Measurements from ENCODE around the gene DNM1. TPM values are rescaled to one million over a fixed set of nuclear protein-coding genes. Genes with fewer than 3 reads are reported as not detected.

DNM1 gene
- total RNA-seq, 1 donor from 2014 or later, result 1.5 TPM

DNA sequence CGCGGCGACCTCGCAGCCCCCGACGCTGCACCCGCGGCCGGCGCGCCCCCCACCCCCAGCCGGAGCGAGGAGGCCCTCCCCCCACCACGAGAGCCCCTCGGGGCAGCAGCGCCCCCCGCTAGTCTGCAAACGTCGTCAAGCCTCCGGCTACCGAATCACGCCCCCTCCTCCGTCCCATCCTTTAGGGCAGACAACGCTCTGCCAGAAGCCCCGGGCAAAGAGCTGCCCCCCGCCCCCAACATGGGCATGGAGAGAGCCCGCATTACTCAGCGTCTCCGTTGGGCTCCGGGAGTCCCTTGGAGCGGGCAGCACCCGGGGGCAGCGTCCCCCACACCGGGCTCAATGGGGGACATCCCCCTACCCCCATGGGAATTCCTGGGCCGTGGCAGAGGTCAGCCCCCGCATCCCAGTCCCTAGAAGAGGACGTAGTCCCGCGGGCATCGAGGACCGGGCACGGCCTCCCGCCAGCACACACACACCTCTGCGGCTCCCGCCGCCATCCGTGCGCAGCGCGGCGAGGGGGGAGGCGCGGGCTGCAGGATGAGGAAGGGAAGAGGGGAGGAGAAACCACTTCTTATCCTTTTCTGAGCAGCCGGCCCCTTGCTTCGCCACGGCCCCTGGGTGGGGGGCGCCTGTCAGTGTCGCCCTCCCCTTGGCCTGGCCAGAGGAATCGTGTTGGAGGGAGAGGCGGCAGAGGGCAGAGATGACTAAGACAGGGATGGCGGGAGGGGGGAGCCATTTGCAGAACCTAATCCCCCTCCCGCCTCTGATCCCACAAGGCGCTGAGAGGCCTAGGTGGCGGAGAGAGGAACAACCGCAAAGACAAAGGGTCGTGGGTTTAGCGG is 750 bp downstream of the DNM1 start:
- Mint-ChIP-seq H3K27ac (no peak overlapping the region), H3K4me1 (peaks cover 16% of the 10 kb centered on the region), H3K36me3 (ENCODE audit: low read depth) (no peaks in the 10 kb centered on the region), H3K4me3 (peak overlapping the region; percentile 70), H3K27me3 (peaks cover 32% of the 10 kb centered on the region), H3K9me3 (no peaks in the 10 kb centered on the region)
- intact Hi-C loops (cut with micrococcal nuclease), result loop anchor here (1.0 to 5.0 kb wide), 4 partner anchors 13 to 138 kb away; partner anchors contain the start of genes CIZ1, PTGES2 and SLC27A4
- peak; percentile 76 for DNase-seq

DNA sequence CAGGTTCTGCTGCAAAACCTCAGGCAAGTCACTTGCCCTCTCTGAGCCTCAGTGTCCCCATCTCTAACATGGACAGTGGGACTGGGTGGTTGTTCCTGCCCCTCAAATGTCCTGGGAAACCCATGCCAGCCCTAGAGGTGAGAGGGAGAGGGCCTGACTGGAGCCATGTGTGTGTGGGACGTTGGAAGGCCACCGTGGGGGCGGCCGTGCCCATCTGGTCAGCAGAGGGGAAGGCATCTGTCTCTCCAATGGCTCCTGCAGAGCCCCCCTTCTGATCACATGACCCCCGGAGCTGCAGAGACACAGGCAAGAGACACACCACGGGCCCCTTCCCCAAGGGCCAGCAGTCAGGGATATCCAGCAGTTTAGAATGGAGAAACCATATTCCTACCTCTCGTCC is 1.7 kb downstream of the DNM1 start:
- H3K4me3 Mint-ChIP-seq, result peak overlapping the region; percentile 8
- no peak for DNase-seq
- no peaks in the 10 kb centered on the region for H3K36me3 Mint-ChIP-seq (ENCODE audit: low read depth)
- H3K27me3 Mint-ChIP-seq, result peaks cover 32% of the 10 kb centered on the region
- H3K27ac Mint-ChIP-seq, result no peak overlapping the region
- intact Hi-C loops (cut with micrococcal nuclease), result loop anchor here (5.0 kb wide), 1 partner anchor 137 kb away; the partner anchor contains the start of gene SLC27A4
- H3K4me1 Mint-ChIP-seq, result peaks cover 16% of the 10 kb centered on the region
- H3K9me3 Mint-ChIP-seq, result no peaks in the 10 kb centered on the region

DNA sequence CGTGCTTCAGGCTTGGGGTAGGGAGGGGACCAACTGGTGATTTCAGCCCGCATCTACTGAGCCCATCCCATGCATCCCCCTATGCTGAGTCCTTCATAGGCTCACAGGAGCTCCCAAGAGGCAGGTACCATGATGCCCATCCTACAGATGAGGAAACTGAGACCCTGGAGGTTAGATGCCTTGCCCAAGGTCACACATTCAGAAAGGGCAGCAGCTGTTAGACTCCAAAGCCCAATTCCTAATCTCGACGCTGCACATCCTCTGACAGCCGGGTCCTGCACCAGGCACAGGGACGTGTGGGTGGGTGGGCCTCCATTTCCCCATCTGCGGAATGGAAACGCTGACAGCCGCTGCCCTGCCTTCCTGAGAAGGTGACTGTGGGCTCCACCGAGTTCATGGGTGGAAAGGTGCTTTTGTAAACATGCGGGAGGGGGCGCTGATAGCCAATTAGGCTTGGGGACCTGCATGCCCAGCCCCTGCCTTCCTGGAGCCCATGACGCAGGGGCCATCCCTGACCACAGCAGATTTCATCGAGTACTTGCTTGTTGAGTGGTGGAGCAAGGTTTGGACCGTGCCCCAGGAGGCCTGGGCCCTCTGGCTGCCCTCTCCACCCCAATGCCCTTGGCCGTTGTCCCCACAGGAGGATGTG is 2.2 kb downstream of the DNM1 start:
- no peaks in the 10 kb centered on the region for H3K9me3 Mint-ChIP-seq
- no peaks in the 10 kb centered on the region for H3K36me3 Mint-ChIP-seq (ENCODE audit: low read depth)
- H3K27me3 Mint-ChIP-seq, result peaks cover 32% of the 10 kb centered on the region
- intact Hi-C loops (cut with micrococcal nuclease), result no loop called here
- no peak overlapping the region for H3K4me3 Mint-ChIP-seq
- H3K27ac Mint-ChIP-seq, result no peak overlapping the region
- DNase-seq, result no peak
- H3K4me1 Mint-ChIP-seq, result peaks cover 16% of the 10 kb centered on the region

DNA sequence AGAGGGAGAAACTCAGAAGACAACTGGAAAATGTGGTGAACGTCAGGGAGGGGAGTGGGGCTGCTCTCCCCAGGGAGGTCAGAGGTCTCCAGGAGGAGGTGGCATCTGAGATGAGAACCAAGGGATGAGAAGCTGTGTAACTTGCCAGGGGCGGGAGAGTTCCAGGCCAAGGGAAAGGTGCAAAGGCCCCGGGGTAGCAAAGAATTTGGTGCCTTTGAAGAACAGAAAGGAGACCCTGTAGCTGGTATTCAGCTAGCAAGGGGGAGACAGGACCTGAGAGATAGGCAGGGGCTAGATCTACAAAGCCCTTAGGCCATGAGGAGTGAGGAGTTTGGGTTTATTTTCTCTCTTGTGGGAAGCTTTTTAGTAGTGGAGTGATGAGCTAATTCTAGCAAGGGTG is 3.3 kb downstream of the DNM1 start:
- H3K4me1 Mint-ChIP-seq, result peaks cover 16% of the 10 kb centered on the region
- H3K27me3 Mint-ChIP-seq, result peaks cover 36% of the 10 kb centered on the region
- no peak overlapping the region for H3K27ac Mint-ChIP-seq
- no peak for DNase-seq
- H3K9me3 Mint-ChIP-seq, result no peaks in the 10 kb centered on the region
- H3K36me3 Mint-ChIP-seq (ENCODE audit: low read depth), result no peaks in the 10 kb centered on the region
- no peak overlapping the region for H3K4me3 Mint-ChIP-seq
- intact Hi-C loops (cut with micrococcal nuclease), result no loop called here

DNA sequence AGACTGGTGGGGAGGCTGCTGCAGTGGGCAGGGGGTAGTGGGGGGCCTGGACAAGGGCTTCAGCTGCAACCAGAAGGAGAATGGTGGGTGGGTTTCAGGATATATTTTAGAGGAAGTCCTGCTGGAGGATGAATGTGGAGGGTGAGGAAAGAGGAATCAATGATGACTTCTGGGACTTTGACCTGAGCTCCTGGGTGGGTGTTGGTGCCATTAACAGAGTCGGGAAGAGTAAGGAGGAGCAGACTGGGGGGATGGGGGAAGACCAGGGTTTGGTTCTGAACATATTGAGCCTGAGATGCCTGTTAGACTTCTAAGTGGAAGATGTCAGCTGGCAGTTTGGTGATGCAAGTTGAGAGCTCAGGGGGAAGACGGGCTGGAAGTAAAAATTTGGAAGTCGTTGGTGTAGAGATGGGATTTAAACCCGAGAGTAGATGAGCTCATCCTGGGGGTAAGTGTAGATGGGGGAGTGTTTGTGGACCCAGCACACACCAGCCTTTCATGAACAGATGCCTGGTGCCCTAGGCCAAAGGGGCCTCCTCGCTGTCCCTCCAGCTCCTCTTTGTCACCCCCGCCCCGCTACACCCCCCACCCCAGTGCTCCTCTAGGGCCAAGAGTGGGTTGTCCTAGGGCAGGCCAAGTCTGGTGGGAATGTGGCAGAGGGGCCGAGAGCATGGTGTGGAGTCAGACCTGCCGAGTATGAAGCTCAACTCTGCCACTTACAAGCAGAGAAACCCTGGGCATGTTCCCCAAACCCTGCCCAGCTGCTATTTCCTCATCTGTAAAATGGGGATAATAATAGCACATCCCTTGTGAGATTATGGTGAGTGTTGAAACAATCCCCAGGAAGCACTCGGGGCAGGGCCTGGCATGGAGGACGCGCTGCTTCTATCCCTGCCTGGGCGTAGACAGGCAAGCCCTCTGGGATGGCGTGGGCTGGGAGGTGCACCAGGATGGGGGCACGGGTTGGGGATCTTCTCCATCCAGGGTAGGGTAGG is 4.0 kb downstream of the DNM1 start:
- no peak for DNase-seq
- no peaks in the 10 kb centered on the region for H3K36me3 Mint-ChIP-seq (ENCODE audit: low read depth)
- peaks cover 13% of the 10 kb centered on the region for H3K4me1 Mint-ChIP-seq
- intact Hi-C loops (cut with micrococcal nuclease), result no loop called here
- no peaks in the 10 kb centered on the region for H3K9me3 Mint-ChIP-seq
- H3K27me3 Mint-ChIP-seq, result peaks cover 42% of the 10 kb centered on the region
- no peak overlapping the region for H3K27ac Mint-ChIP-seq
- H3K4me3 Mint-ChIP-seq, result no peak overlapping the region

DNA sequence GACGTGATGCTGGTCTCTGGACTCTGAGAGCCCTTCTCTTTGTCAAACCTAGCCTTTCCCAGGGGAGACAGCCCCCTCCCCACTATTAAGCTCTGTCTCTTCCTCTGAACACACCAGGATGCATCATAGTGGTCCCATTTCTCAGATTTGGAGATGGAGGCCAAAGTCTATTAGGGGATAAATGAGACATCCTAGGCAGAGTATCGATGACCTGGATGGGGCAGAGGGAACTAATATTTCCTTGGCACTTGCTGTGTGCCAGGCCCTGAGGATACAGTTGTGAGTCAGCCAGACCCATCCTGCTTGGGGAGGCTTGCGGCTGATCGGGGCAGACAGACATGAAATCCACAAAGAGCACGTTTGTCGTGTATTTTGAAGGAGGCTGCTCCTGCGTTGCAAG is 5.2 kb downstream of the DNM1 start:
- H3K27me3 Mint-ChIP-seq, result peaks cover 47% of the 10 kb centered on the region
- no peak overlapping the region for H3K27ac Mint-ChIP-seq
- peaks cover 5% of the 10 kb centered on the region for H3K4me1 Mint-ChIP-seq
- no peak overlapping the region for H3K4me3 Mint-ChIP-seq
- H3K9me3 Mint-ChIP-seq, result no peaks in the 10 kb centered on the region
- intact Hi-C loops (cut with micrococcal nuclease), result no loop called here
- no peaks in the 10 kb centered on the region for H3K36me3 Mint-ChIP-seq (ENCODE audit: low read depth)
- DNase-seq, result no peak

DNA sequence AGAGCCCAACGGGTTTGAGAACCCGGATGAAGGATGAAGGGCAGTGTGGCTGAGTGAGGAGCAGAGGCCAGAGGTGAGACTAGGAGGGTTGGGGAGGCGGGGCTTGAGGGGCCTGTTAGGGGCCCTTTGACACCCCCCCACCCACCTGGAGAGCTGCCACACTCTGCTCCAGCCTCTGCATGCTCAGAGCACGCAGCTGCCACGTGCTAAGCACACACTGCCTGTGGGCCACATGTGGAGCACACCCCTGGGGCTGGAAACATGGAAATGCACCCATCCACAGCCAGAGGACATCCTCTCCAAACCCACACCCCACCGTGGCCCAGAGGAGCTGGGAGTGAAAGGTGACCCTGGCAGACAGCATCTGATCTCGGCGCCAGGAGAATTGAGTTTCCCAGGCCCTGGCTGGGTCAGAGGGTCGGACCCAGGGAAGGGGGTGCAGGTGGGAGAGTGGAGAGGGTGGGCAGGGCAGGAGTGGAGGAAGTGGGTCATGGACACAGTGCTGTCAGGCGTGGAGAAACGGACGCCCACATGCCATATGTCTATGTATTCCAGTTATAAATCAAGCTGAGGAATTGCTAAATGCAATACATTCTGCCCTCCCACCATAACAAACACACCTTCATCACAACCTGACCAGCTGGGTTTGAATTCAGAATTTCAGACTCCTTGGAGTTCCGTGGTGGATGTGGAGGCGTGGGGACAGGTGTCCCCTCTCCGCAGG is 5.9 kb downstream of the DNM1 start:
- Mint-ChIP-seq H3K4me3 (no peak overlapping the region), H3K27me3 (peaks cover 45% of the 10 kb centered on the region), H3K36me3 (ENCODE audit: low read depth) (no peaks in the 10 kb centered on the region), H3K27ac (no peak overlapping the region), H3K9me3 (no peaks in the 10 kb centered on the region), H3K4me1 (peaks cover 3% of the 10 kb centered on the region)
- no peak for DNase-seq
- intact Hi-C loops (cut with micrococcal nuclease), result no loop called here

DNA sequence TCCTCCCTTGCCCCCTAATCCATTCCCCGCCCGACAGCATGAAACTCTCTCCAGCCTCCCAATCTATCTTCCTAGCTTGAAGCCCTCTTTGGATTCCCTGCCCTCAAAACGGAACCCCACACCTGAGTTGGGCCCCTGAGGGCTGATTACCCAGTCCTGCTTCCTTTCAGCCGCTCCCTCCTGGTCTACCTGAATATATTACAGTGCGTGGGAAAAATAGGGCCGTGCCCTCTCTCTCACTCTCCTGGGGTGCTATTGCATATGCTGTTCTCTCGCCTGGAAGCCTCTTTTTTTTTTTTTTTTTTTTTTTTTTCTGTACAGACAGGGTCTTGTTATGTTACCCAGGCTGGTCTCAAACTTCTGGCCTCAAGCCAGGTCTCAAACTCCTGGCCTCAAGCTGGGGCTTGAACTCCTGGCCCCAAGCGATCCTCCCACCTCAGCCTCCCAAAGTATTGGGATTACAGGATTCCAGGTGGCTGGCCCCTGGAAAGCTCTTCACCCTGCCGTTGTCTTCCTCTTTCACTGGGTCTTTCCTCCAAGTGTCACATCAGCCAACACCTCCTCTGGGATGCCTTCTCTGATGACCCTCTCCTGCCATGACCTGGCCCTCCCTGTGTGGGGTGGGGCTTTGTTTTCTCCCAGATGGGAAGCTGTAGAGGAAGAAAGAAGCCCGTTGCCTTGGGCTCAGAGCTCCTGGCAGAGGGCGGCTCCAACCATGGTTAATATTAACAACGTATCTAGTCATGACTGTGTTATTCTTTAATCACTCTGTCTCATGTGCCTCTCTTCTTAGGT is 8.2 kb downstream of the DNM1 start:
- intact Hi-C loops (cut with micrococcal nuclease), result no loop called here
- Mint-ChIP-seq H3K4me3 (no peak overlapping the region), H3K4me1 (no peaks in the 10 kb centered on the region), H3K9me3 (no peaks in the 10 kb centered on the region), H3K27ac (no peak overlapping the region), H3K36me3 (ENCODE audit: low read depth) (no peaks in the 10 kb centered on the region), H3K27me3 (peaks cover 25% of the 10 kb centered on the region)
- no peak for DNase-seq

DNA sequence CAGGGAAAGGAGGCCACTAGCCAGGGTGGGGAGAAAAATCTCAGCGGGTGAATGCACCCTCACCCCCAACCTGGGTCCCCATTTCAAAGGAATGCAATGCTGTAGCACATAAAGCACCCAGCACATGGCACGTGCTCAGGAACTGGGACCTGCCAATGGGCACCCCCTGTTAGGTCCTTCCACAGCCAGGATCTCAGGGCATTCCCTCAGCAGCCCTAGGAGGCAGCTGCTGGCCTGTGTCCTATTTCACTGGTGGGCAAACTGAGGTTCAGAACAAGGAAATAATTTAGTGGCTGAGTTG is 8.8 kb downstream of the DNM1 start:
- DNase-seq, result no peak
- Mint-ChIP-seq H3K9me3 (no peaks in the 10 kb centered on the region), H3K4me3 (no peak overlapping the region), H3K36me3 (ENCODE audit: low read depth) (no peaks in the 10 kb centered on the region), H3K4me1 (peaks cover 2% of the 10 kb centered on the region), H3K27me3 (peaks cover 20% of the 10 kb centered on the region), H3K27ac (no peak overlapping the region)
- intact Hi-C loops (cut with micrococcal nuclease), result no loop called here

DNA sequence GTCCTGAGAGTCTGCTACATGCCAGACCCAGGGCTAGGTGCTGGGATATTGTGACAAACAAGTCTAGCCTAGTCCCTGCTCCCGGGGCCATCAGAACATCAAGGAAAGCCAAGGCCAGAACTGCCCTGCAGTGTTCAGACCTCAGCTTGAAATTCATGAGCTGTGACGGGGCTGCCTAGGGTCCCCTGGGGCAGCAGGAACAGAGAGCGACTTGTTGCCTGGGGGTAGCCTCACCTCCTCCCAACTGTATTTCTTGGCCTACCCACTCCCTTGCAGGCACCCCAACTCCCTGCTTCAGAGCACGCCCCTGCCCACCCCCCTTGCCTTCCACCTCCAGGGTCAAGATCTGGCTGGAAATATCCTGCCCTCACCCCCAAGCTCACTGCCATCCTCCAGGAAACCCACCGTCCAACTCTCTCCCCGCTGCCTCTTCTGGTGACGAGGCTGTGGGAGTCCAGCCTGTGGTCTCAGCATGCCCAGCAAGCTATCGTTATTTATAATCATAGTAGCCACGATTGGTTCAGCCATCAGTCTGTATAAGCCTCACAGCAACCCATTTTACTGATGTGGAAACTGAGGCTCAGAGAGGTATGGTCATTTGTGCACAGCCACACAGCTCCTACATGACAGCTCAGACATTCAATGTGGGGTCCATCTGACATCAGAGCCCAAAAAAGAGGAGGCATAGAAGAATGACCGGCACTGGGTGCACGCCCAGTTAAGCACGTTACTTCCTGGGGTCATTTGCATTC is 10.7 kb downstream of the DNM1 start:
- no peak for DNase-seq
- Mint-ChIP-seq H3K9me3 (no peaks in the 10 kb centered on the region), H3K4me1 (peaks cover 11% of the 10 kb centered on the region), H3K27me3 (peaks cover 19% of the 10 kb centered on the region), H3K4me3 (no peak overlapping the region), H3K36me3 (ENCODE audit: low read depth) (no peaks in the 10 kb centered on the region), H3K27ac (no peak overlapping the region)
- intact Hi-C loops (cut with micrococcal nuclease), result no loop called here

DNA sequence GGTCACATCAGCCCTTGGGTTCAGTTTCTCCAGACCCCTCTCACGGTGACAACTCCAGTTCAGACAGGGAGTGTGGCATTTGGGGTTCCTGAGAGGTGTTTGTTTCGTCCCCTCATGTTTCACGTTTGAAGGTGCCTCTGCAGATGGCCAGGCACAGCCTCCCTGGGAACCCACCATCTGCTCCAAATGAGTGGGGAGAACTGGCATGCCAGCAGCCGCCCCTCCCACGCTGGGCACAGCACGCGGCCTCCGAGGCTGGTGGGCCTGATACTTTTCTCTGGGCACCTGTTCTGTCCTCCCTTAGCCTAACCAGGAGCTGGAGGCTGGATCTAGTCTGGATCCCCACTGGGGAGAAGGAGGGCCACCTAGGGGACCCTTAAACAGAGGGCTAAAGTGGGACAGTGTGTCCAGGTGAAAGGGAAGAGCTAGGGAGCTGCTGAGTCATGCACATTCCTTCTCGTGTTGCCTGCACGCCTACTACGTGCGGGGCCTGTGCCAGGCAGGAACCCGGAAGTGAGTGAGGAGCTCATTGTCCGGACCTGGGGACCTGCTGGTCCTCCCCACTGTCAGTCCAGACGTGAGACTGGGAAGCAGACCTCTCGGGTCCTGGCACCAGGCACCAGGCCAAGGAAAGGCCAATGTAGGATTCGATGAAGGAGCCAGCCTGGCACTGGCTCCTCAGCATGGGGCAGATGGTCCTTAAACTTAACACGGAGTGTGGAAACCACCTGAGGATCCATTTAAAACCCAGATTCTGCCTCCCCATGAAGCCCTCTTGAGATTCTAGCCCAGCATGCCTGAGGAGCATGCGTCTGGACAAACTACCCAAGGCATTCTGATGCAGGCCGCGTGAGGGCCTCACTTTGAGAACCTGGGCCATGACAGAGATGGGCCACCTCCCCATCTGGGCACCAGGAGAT is 11.7 kb downstream of the DNM1 start:
- H3K27ac Mint-ChIP-seq, result no peak overlapping the region
- H3K27me3 Mint-ChIP-seq, result peaks cover 19% of the 10 kb centered on the region
- H3K36me3 Mint-ChIP-seq (ENCODE audit: low read depth), result no peaks in the 10 kb centered on the region
- no peaks in the 10 kb centered on the region for H3K9me3 Mint-ChIP-seq
- DNase-seq, result no peak
- intact Hi-C loops (cut with micrococcal nuclease), result no loop called here
- H3K4me3 Mint-ChIP-seq, result no peak overlapping the region
- H3K4me1 Mint-ChIP-seq, result peaks cover 13% of the 10 kb centered on the region

Data from activated CD4-positive, alpha-beta T cell treated with anti-CD3 and anti-CD28 coated beads, Interleukin-2, amount 10 ng/mL, durations not matched to agents 24 days and 14 days (primary cell).